CD4-positive, alpha-beta T cell treated with Interleukin-21 for 1 hour (primary cell): ENCODE measurements around the gene ANGPTL7.

Experiments
- DNase-seq: peaks from one replicate; pipeline ENCODE4 v3.0.0-alpha.2; 2020

The ANGPTL7 gene

GRCh38 chr1:11207898-11208611 lies 18.9 kb downstream of the ANGPTL7 start:
- no peak for DNase-seq

GRCh38 chr1:11211461-11211860 lies 22.3 kb downstream of the ANGPTL7 start:
- no peak for DNase-seq

- no peak for DNase-seq
These were observed 22.9 kb downstream of the ANGPTL7 start for GRCh38 chr1:11211925-11212587.

- DNase-seq: no peak
These were observed 25.7 kb downstream of the ANGPTL7 start for GRCh38 chr1:11214698-11215380.

- DNase-seq: no peak
These were observed 26.3 kb downstream of the ANGPTL7 start for GRCh38 chr1:11215381-11216005.

- DNase-seq: no peak
These were observed 26.9 kb downstream of the ANGPTL7 start for GRCh38 chr1:11216074-11216473.

GRCh38 chr1:11227106-11228077 lies 38.2 kb downstream of the ANGPTL7 start:
- DNase-seq: no peak

- no peak for DNase-seq
These were observed 40.0 kb downstream of the ANGPTL7 start for GRCh38 chr1:11229203-11229602.

- no peak for DNase-seq
These were observed 44.1 kb downstream of the ANGPTL7 start for GRCh38 chr1:11233208-11233607.

GRCh38 chr1:11237356-11237755 lies 48.2 kb downstream of the ANGPTL7 start:
- DNase-seq: no peak

- DNase-seq: no peak
These were observed 49.2 kb downstream of the ANGPTL7 start for GRCh38 chr1:11238311-11238710.

GRCh38 chr1:11245248-11245647 lies 56.1 kb downstream of the ANGPTL7 start:
- no peak for DNase-seq
